HEK293T (cell line): ENCODE results near the gene POTEF.
"Not testable (repeated sequence)": the region's sequence is repeated elsewhere in the genome, so short reads cannot be mapped to it uniquely, and the experiment has no call there.

ENCODE experiments used
- CTCF ChIA-PET: fragments of 350-600 bp; formaldehyde crosslinking; extraction: SDS; loops from one replicate; lab custom pipeline; 2021; ENCODE audit warnings: antibody characterized with exemption, inconsistent platforms; lab: Yijun Ruan, JAX
- POLR2A ChIA-PET: fragments of 350-600 bp; formaldehyde crosslinking; extraction: SDS; loops from one replicate; lab custom pipeline; 2020; ENCODE audit warnings: antibody characterized with exemption, inconsistent platforms; lab: Yijun Ruan, JAX
- DNase-seq: peaks from one replicate; pipeline ENCODE4 v3.0.0; 2012; ENCODE audit warnings: mixed read lengths; ENCODE audit errors: extremely low spot score
- ARNT ChIP-seq: fragments of 450-650 bp; IDR thresholded peaks from 2 replicates; pipeline ENCODE4 v1.6.1; 2017; ENCODE audit warnings: mild to moderate bottlenecking
- BHLHE40 ChIP-seq: fragments of 450-650 bp; IDR thresholded peaks from 2 replicates; pipeline ENCODE4 v1.6.1; 2016; ENCODE audit warnings: mild to moderate bottlenecking, moderate library complexity, borderline replicate concordance
- CTBP1 ChIP-seq: fragments of 450-650 bp; IDR thresholded peaks from 2 replicates; pipeline ENCODE4 v1.6.1; 2016; ENCODE audit warnings: borderline replicate concordance
- ELF4 ChIP-seq: fragments of 450-650 bp; IDR thresholded peaks from 2 replicates; pipeline ENCODE4 v1.6.1; 2017; ENCODE audit warnings: antibody characterized with exemption
- FOXA1 ChIP-seq: fragments of 450-650 bp; IDR thresholded peaks from 2 replicates; pipeline ENCODE4 v1.6.1; 2016; ENCODE audit warnings: mild to moderate bottlenecking
- FOXK2 ChIP-seq: fragments of 450-650 bp; IDR thresholded peaks from 2 replicates; pipeline ENCODE4 v1.6.1; 2016; ENCODE audit warnings: mild to moderate bottlenecking
- FOXM1 ChIP-seq: fragments of 450-650 bp; IDR thresholded peaks from 2 replicates; pipeline ENCODE4 v1.6.1; 2017; ENCODE audit warnings: mild to moderate bottlenecking, borderline replicate concordance
- HDGF ChIP-seq: fragments of 450-650 bp; IDR thresholded peaks from 2 replicates; pipeline ENCODE4 v1.6.1; 2017; ENCODE audit warnings: antibody characterized with exemption, borderline replicate concordance
- L3MBTL2 ChIP-seq: fragments of 450-650 bp; conservative IDR thresholded peaks from 2 replicates; pipeline ENCODE4 v1.6.1; 2016; ENCODE audit warnings: mild to moderate bottlenecking
- LEF1 ChIP-seq: fragments of 450-650 bp; IDR thresholded peaks from 2 replicates; pipeline ENCODE4 v1.6.1; 2017; ENCODE audit warnings: mild to moderate bottlenecking, borderline replicate concordance
- NFRKB ChIP-seq: fragments of 450-650 bp; IDR thresholded peaks from 2 replicates; pipeline ENCODE4 v1.6.1; 2016; ENCODE audit warnings: mild to moderate bottlenecking, moderate library complexity
- PKNOX1 ChIP-seq: fragments of 450-650 bp; IDR thresholded peaks from 2 replicates; pipeline ENCODE4 v1.6.1; 2016
- SP1 ChIP-seq: fragments of 450-650 bp; IDR thresholded peaks from 2 replicates; pipeline ENCODE4 v1.6.1; 2017
- SUZ12 ChIP-seq: fragments of 450-650 bp; IDR thresholded peaks from 2 replicates; pipeline ENCODE4 v1.6.1; 2016; ENCODE audit warnings: mild to moderate bottlenecking
- TARDBP ChIP-seq: fragments of 450-650 bp; IDR thresholded peaks from 2 replicates; pipeline ENCODE4 v1.6.1; 2016
- ZNF384 ChIP-seq: fragments of 450-650 bp; IDR thresholded peaks from 2 replicates; pipeline ENCODE4 v1.6.1; 2016

POTEF gene

GRCh38 chr2:130138841-130139251 lies 9.8 kb upstream of the POTEF start:
- DNase-seq, CTCF ChIA-PET, POLR2A ChIA-PET: not testable (repeated sequence)

GRCh38 chr2:130138326-130138725 lies 9.3 kb upstream of the POTEF start:
- DNase-seq, POLR2A ChIA-PET, CTCF ChIA-PET: not testable (repeated sequence)

- POLR2A ChIA-PET, DNase-seq, CTCF ChIA-PET: not testable (repeated sequence)
These were observed 8.1 kb upstream of the POTEF start for GRCh38 chr2:130137118-130137517.

GRCh38 chr2:130136546-130136945 lies 7.5 kb upstream of the POTEF start:
- DNase-seq, CTCF ChIA-PET, POLR2A ChIA-PET: not testable (repeated sequence)

GRCh38 chr2:130135692-130136541 lies 6.9 kb upstream of the POTEF start:
- TF ChIP-seq ELF4 (no peak), NFRKB (no peak), SP1 (no peak), TARDBP (no peak), HDGF (no peak), FOXK2 (no peak), PKNOX1 (no peak), ZNF384 (no peak), FOXA1 (no peak), LEF1 (no peak), CTBP1 (no peak), L3MBTL2 (no peak), ARNT (no peak), FOXM1 (no peak), BHLHE40 (no peak), SUZ12 (no peak)
- ChIA-PET POLR2A (no interaction called here), CTCF (no interaction called here)
- no peak for DNase-seq

- CTCF ChIA-PET, DNase-seq, POLR2A ChIA-PET: not testable (repeated sequence)
These were observed 558 bp downstream of the POTEF start for GRCh38 chr2:130128464-130128863.

GRCh38 chr2:130127726-130128125 lies 1.3 kb downstream of the POTEF start:
- CTCF ChIA-PET, DNase-seq, POLR2A ChIA-PET: not testable (repeated sequence)

GRCh38 chr2:130120924-130121323 lies 8.1 kb downstream of the POTEF start:
- CTCF ChIA-PET, POLR2A ChIA-PET, DNase-seq: not testable (repeated sequence)

- CTCF ChIA-PET = interaction anchor here (0.6 kb wide), 1 partner anchor 146 kb away, joined by 3 read pairs; no protein-coding TSS in a partner anchor
- TF ChIP-seq PKNOX1 = peak; percentile 60; the same call in 1 of the 2 replicates
- POLR2A ChIA-PET, DNase-seq: not testable (repeated sequence)
These were observed 26.2 kb downstream of the POTEF start for GRCh38 chr2:130102597-130103363.

- POLR2A ChIA-PET = not testable (repeated sequence)
These were observed 66.4 kb downstream of the POTEF start for GRCh38 chr2:130062645-130063044.

GRCh38 chr2:130059982-130060381 lies 69.0 kb downstream of the POTEF start:
- DNase-seq, CTCF ChIA-PET, POLR2A ChIA-PET: not testable (repeated sequence)

More at GRCh38 chr2:130062645-130063044, 66.4 kb downstream of the POTEF start:
- DNase-seq, CTCF ChIA-PET: not testable (repeated sequence)

- DNase-seq, CTCF ChIA-PET, POLR2A ChIA-PET: not testable (repeated sequence)
These were observed 72.7 kb downstream of the POTEF start for GRCh38 chr2:130056336-130056735.

GRCh38 chr2:130053217-130053911 lies 75.7 kb downstream of the POTEF start:
- DNase-seq, POLR2A ChIA-PET, CTCF ChIA-PET: not testable (repeated sequence)
